Measurements from ENCODE around the gene RBAK. TPM values are rescaled to one million over a fixed set of nuclear protein-coding genes. Genes with fewer than 3 reads are reported as not detected.
"Not testable (repeated sequence)": the region's sequence is repeated elsewhere in the genome, so short reads cannot be mapped to it uniquely, and the experiment has no call there.

Gene RBAK
- total and polyA plus RNA-seq, 8 donors, result 2.1 to 27.5 (median 9.0) TPM

DNA sequence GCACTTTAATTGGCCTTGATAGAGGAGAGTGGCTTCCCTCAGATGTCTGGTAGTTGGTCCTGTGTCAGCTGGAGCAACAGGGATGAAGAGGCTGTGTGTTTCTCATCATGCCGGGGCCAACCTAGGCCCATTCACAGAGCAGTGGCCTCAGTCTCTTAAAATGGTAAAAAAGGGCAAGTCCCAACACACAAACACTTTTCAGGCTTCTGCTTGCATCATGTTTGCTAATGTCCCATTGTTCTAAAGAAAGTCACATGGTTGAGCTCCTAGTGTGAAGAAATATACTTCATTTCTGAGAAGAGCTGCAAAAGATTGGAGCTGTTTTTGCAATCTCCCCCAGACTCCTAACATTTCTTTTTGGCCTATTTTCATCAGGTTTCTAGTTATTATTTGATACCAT, 40.6 kb upstream of the RBAK start:
- H3K9me3 ChIP-seq, result peaks cover 0 to 17% (median 0%) of the 10 kb centered on the region in 4 donors

DNA sequence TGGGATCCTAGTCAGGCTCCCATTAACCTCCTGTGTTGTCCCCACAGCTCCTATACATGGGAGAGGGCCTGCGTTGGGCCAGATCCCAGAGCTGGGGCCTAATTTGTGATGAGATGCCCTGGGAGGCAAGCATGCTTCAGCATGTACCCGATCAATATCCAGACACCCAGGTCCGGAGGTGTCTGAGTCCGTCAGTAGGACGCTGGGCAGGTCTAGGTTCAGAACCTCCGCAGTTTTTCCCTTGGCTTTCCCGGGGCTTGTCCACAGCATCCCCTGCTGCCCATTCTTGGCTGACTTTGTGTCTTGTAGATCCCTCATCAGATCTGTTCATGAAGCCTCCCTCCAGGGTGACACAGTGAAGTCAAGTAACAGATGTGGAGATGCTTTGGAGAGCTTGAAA, 32.7 kb upstream of the RBAK start:
- no peak for DNase-seq
- no peaks in the 10 kb centered on the region for H3K27me3 ChIP-seq
- 80 to 98% (median 93%) methylated on average over 6 to 7 of the region's 7 CpGs for WGBS, 5 donors
- no peak overlapping the region for H3K4me3 ChIP-seq
- intact Hi-C loops (cut with DNase I; ENCODE audit: low total_unique reads), result no loop called here
- peaks cover 0 to 28% (median 15%) of the 10 kb centered on the region in 4 donors for H3K36me3 ChIP-seq
- peaks cover 0 to 30% (median 0%) of the 10 kb centered on the region in 4 donors for H3K9me3 ChIP-seq
- no peak overlapping the region for H3K27ac ChIP-seq
- TF ChIP-seq POLR2A (IDR thresholded peaks at IDR 0.05) (no peak), POLR2AphosphoS5 (IDR thresholded peaks at IDR 0.05) (no peak)
- H3K4me1 ChIP-seq, result no peaks in the 10 kb centered on the region

More for the DNA sequence above, 40.6 kb upstream of the RBAK start:
- no peak for DNase-seq
- Histone ChIP-seq H3K27me3 (no peaks in the 10 kb centered on the region), H3K4me3 (no peak overlapping the region), H3K4me1 (no peaks in the 10 kb centered on the region), H3K27ac (no peak overlapping the region), H3K36me3 (peaks cover 2 to 64% (median 39%) of the 10 kb centered on the region in 4 donors)
- TF ChIP-seq POLR2AphosphoS5 (IDR thresholded peaks at IDR 0.05) (no peak), EP300 (IDR thresholded peaks at IDR 0.05) (no peak), POLR2A (IDR thresholded peaks at IDR 0.05) (no peak)
- TF ChIP-seq, protein P1, sequence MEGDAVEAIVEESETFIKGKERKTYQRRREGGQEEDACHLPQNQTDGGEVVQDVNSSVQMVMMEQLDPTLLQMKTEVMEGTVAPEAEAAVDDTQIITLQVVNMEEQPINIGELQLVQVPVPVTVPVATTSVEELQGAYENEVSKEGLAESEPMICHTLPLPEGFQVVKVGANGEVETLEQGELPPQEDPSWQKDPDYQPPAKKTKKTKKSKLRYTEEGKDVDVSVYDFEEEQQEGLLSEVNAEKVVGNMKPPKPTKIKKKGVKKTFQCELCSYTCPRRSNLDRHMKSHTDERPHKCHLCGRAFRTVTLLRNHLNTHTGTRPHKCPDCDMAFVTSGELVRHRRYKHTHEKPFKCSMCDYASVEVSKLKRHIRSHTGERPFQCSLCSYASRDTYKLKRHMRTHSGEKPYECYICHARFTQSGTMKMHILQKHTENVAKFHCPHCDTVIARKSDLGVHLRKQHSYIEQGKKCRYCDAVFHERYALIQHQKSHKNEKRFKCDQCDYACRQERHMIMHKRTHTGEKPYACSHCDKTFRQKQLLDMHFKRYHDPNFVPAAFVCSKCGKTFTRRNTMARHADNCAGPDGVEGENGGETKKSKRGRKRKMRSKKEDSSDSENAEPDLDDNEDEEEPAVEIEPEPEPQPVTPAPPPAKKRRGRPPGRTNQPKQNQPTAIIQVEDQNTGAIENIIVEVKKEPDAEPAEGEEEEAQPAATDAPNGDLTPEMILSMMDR (IDR thresholded peaks at IDR 0.05), result no peak
- WGBS, 5 donors, result 80 to 96% (median 93%) methylated on average over 1 of the region's 1 CpG
- intact Hi-C loops (cut with DNase I; ENCODE audit: low total_unique reads), result no loop called here

DNA sequence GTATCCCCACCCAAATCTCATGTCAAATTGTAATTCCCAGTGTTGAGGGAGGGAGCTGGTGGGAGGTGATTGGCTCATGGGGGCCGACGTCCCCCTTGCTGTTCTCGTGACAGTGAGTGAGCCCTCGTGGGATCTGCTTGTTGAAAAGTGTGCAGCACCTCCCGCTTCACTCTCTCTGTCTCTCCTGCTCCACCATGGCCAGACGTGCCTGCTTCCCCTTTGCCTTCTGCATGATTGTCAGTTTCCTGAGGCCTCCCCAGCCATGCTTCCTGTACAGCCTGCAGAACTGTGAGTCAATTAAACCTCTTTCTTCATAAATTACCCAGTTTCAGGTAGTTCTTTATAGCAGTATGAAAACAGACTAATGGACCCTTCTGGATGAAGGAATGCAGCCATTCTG, 29.7 kb upstream of the RBAK start:
- WGBS, 5 donors, result 78 to 86% (median 85%) methylated on average over 6 of the region's 6 CpGs

DNA sequence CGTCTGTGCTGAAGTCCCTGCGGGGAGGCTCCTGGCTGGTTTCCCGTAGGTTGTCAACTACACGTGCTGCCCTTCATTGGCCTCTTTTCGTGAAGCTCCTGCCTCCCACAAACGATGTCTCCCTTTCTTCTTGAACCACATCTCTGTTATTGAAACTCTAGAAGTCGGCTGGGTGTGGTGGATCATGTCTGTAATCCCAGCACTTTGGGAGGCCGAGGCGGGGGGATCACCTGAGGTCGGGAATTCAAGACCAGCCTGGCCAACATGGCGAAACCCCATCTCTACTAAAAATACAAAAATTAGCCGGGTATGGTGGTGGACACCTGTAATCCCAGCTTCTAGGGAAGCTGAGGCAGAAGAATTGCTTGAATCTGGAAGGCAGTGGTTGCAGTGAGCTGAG, 28.0 kb upstream of the RBAK start:
- peaks cover 0 to 32% (median 12%) of the 10 kb centered on the region in 4 donors for H3K36me3 ChIP-seq
- H3K27me3 ChIP-seq; DNase-seq; intact Hi-C loops (cut with DNase I; ENCODE audit: low total_unique reads); H3K4me3 ChIP-seq; H3K27ac ChIP-seq; H3K4me1 ChIP-seq: not testable (repeated sequence)
- 92 to 95% (median 94%) methylated on average over 12 of the region's 12 CpGs for WGBS, 5 donors
- H3K9me3 ChIP-seq, result peaks cover 0 to 27% (median 8%) of the 10 kb centered on the region in 4 donors

More for the DNA sequence above, 29.7 kb upstream of the RBAK start:
- H3K4me1 ChIP-seq; intact Hi-C loops (cut with DNase I; ENCODE audit: low total_unique reads); H3K27ac ChIP-seq; DNase-seq; H3K4me3 ChIP-seq; H3K27me3 ChIP-seq: not testable (repeated sequence)
- peaks cover 0 to 23% (median 4%) of the 10 kb centered on the region in 4 donors for H3K9me3 ChIP-seq
- peaks cover 0 to 25% (median 9%) of the 10 kb centered on the region in 4 donors for H3K36me3 ChIP-seq

DNA sequence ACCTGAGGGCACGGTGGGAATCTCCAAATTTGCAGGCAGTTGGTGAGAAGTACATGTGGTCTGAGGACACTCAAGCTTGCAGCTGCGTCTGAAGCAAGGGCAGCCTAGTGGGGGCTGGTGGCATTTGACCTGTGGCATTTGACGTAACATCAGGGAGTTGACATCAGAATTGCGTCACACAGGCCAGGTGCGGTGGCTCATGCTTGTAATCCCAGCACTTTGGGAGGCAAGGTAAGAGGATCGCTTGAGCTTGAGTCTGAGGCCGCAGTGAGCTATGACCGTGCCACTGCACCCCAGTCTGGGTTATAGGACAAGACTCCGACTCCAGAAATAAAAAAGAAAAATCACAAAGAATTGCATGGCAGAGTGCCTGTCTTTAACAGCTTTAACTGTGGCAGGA, 25.6 kb upstream of the RBAK start:
- DNase-seq, result no peak
- Histone ChIP-seq H3K27ac (no peak overlapping the region), H3K27me3 (no peaks in the 10 kb centered on the region), H3K9me3 (peaks cover 0 to 27% (median 8%) of the 10 kb centered on the region in 4 donors), H3K4me1 (no peaks in the 10 kb centered on the region), H3K4me3 (no peak overlapping the region), H3K36me3 (peaks cover 0 to 35% (median 19%) of the 10 kb centered on the region in 4 donors)
- WGBS, 5 donors, result 96 to 98% (median 98%) methylated on average over 9 of the region's 9 CpGs
- intact Hi-C loops (cut with DNase I; ENCODE audit: low total_unique reads), result no loop called here
- TF ChIP-seq EP300 (IDR thresholded peaks at IDR 0.05) (no peak), POLR2A (IDR thresholded peaks at IDR 0.05) (no peak), POLR2AphosphoS5 (IDR thresholded peaks at IDR 0.05) (no peak)
- TF ChIP-seq, protein P1 (IDR thresholded peaks at IDR 0.05), result no peak

DNA sequence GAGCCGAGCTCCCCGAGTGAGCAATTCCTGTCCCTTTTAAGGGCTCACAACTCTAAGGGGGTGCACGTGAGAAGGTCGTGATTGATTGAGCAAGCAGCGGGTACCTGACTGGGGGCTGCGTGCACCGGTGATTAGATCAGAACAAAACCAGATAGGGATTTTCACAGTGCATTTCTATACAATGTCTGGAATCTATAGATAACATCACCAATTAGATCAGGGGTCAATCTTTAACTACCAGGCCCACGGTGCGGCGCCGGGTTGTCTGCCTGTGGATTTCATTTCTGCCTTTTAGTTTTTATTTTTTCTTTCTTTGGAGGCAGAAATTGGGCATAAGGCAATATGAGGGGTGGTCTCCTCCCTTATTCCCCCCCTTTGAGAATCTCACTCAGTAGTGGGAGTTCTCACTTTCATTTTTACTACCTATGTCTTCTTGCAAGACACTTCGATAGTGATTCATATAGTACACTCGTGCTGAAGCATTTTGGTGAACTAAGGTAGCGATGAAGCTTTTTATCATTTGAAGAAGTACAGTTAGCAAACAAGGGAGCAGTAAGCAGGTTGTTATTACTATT, 24.6 kb upstream of the RBAK start:
- H3K27ac ChIP-seq; intact Hi-C loops (cut with DNase I; ENCODE audit: low total_unique reads); H3K27me3 ChIP-seq; H3K4me1 ChIP-seq; DNase-seq; H3K4me3 ChIP-seq: not testable (repeated sequence)
- Histone ChIP-seq H3K36me3 (peaks cover 0 to 35% (median 19%) of the 10 kb centered on the region in 4 donors), H3K9me3 (peaks cover 0 to 27% (median 8%) of the 10 kb centered on the region in 4 donors)
- WGBS, 5 donors, result 88 to 97% (median 91%) methylated on average over 14 of the region's 14 CpGs

DNA sequence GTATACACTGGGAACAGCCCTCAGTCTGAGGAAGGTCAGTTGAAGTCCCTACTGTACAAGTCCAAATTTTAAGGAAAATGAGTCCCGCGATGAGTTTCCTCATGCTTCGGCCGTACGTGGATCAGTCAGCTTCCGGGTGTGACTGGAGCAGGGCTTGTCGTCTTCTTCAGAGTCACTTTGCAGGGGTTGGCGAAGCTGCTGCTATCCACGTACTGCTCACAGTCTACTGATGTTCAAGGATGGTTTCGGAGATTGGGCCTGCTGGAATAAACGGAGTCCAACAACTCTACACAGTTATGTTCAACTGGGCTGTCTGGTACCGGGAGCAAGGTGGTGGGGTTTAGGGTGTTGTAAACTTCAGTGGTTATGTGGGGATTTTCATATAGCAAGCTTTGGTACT, 22.0 kb upstream of the RBAK start:
- H3K36me3 ChIP-seq, result peaks cover 0 to 31% (median 12%) of the 10 kb centered on the region in 4 donors
- peaks cover 0 to 20% (median 8%) of the 10 kb centered on the region in 4 donors for H3K9me3 ChIP-seq
- intact Hi-C loops (cut with DNase I; ENCODE audit: low total_unique reads); H3K27ac ChIP-seq; DNase-seq; H3K27me3 ChIP-seq; H3K4me1 ChIP-seq; H3K4me3 ChIP-seq: not testable (repeated sequence)
- 88 to 99% (median 96%) methylated on average over 12 of the region's 12 CpGs for WGBS, 5 donors

DNA sequence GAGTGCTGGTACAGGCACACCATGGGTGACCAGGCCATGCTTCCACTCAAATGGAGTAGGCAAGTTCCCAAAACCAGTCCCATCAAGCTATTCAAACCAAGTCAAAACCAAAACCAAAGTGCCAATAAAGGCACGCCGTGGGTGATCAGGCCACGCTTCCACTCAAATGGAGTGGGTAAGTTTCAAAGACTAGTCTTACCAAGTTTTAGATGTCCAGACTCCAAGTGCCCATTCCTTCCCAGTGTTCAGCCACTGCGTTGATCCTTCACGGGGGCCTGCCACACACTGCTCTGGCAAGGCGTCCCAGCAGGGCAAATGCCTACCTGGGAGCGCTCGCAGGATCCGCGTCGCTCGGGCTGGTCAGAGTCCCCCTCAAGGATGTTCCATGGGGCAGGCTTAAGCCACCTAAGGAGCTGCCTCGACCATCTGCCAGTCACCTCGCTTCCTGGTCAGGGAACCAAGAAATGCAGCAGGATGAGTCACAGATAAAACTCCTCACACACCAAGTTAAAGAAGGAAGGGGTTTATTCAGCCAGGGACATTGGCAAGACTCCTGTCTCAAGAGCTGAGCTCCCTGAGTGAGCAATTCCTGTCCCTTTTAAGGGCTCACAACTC, 17.8 kb upstream of the RBAK start:
- H3K4me3 ChIP-seq; DNase-seq; H3K27ac ChIP-seq; H3K9me3 ChIP-seq; H3K4me1 ChIP-seq; intact Hi-C loops (cut with DNase I; ENCODE audit: low total_unique reads); H3K27me3 ChIP-seq: not testable (repeated sequence)
- peaks cover 0 to 11% (median 0%) of the 10 kb centered on the region in 4 donors for H3K36me3 ChIP-seq
- 92 to 99% (median 97%) methylated on average over 14 of the region's 14 CpGs for WGBS, 5 donors

DNA sequence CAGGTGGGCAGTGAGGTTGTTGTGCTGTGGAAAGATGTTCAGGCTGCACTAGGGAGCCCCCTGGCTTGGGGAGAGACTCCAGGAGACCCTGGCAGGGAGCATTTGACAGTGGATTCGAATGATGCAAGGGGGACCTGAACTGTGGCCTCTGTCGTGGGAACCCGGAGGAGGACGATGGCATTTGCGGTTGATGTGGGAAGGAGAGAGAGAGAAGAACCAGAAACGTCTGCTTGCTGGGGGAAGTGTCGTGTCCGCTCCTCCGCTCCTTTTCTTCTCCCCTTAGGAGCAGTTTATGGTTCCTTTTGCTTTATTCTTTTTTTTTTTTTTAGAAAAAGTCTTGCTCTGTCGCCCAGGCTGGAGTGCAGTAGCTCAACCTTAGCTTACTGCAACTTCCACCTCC, 12.5 kb upstream of the RBAK start:
- 80 to 93% (median 91%) methylated on average over 10 of the region's 10 CpGs for WGBS, 5 donors
- intact Hi-C loops (cut with DNase I; ENCODE audit: low total_unique reads); H3K36me3 ChIP-seq; DNase-seq; H3K27ac ChIP-seq; H3K4me1 ChIP-seq; H3K4me3 ChIP-seq; H3K9me3 ChIP-seq; H3K27me3 ChIP-seq: not testable (repeated sequence)

All from stomach (tissue), 9 donors.